HepG2 (cell line): ENCODE measurements around the gene CPSF7. TPM values are rescaled to one million over a fixed set of nuclear protein-coding genes. Genes with fewer than 3 reads are reported as not detected.

Experiments
- ATAC-seq: fragments of 200-7000 bp; cut with Tn5 transposase; 3 replicates; pipeline ENCODE4 v1.9.1; 2020; ENCODE audit warnings: mild to moderate bottlenecking, moderate library complexity
- BruUV-seq: library from RNA; stranded (reverse); fragments of 400-500 nt; replicated peaks from 2 replicates; lab custom pipeline; 2021; lab: Mats Ljungman, UMichigan
- CTCF ChIA-PET: fragments of 300-600 bp; formaldehyde crosslinking; extraction: SDS; loops from one replicate; lab custom pipeline; 2021; ENCODE audit warnings: low total read pairs, inconsistent platforms, low intra/inter-chr PET ratio; lab: Yijun Ruan, JAX
- POLR2A ChIA-PET: fragments of 350-600 bp; sonication (Branson Sonifier 250); formaldehyde crosslinking; loops from one replicate; lab custom pipeline; 2020; ENCODE audit warnings: antibody characterized with exemption, inconsistent platforms; lab: Yijun Ruan, JAX
- DNase-seq: peaks from one replicate; pipeline ENCODE4 v3.0.0-alpha.2; 2015; ENCODE audit warnings: low spot score
- FAIRE-seq: peaks from 3 replicates; lab custom pipeline; 2011; peaks lifted over from hg19 to GRCh38; lab: Jason Lieb, UNC
- H2AFZ ChIP-seq: one replicate; pipeline ENCODE4 v1.6.1; 2011; ENCODE audit warnings: low read length, inconsistent platforms
- H3K27ac ChIP-seq: fragments of 300-600 bp; 3 replicates; pipeline ENCODE4 v1.8.0; 2011; ENCODE audit warnings: mixed run types, mild to moderate bottlenecking, mixed read lengths, low read length, inconsistent platforms; ENCODE audit not compliant: insufficient read depth; ENCODE audit errors: extremely low read length
- H3K27me3 ChIP-seq, 2 experiments: fragments of 200-600 bp in 1 of 2; 2 replicates in 1 of 2; 3 replicates in 1 of 2; pipeline versions ENCODE4 v1.6.0 to v1.8.0; 2011; ENCODE audit warnings: low read length in 2 of 2, mild to moderate bottlenecking in 2 of 2, moderate library complexity in 2 of 2, inconsistent platforms in 1 of 2; ENCODE audit not compliant: insufficient read depth in 2 of 2, control insufficient read depth in 1 of 2
- H3K36me3 ChIP-seq, 2 experiments: fragments of 200-600 bp in 1 of 2; replicated peaks in 1 of 2; 2 replicates in 1 of 2; 3 replicates in 1 of 2; pipeline versions ENCODE4 v1.5.1 to v1.8.0; 2011; ENCODE audit warnings: low read length in 2 of 2, inconsistent platforms in 1 of 2; ENCODE audit not compliant: insufficient read depth in 2 of 2, control insufficient read depth in 1 of 2
- H3K4me1 ChIP-seq: 2 replicates; pipeline ENCODE4 v1.5.1; 2012; ENCODE audit warnings: low read length, inconsistent platforms; ENCODE audit not compliant: insufficient read depth
- H3K4me2 ChIP-seq: 2 replicates; pipeline ENCODE4 v1.6.0; 2011; ENCODE audit warnings: low read depth, low read length, inconsistent platforms
- H3K4me3 ChIP-seq, 3 experiments: fragments of 200-600 bp in 1 of 3; sonication (generic), shearing (Covaris generic) in 1 of 3; replicated peaks in 1 of 3; 2 replicates each; pipeline ENCODE4 v1.5.1; 2011 to 2016; ENCODE audit warnings: low read length in 3 of 3, inconsistent platforms in 2 of 3, low read depth in 2 of 3, mild to moderate bottlenecking in 2 of 3, control low read depth in 1 of 3, mixed read lengths in 1 of 3; ENCODE audit not compliant: insufficient read depth in 1 of 3
- H3K79me2 ChIP-seq: one replicate; pipeline ENCODE4 v1.6.1; 2011; ENCODE audit warnings: low read length, inconsistent platforms; ENCODE audit not compliant: insufficient read depth
- H3K9ac ChIP-seq: 2 replicates; pipeline ENCODE4 v1.6.0; 2011; ENCODE audit warnings: mild to moderate bottlenecking, low read depth, low read length, inconsistent platforms; ENCODE audit not compliant: insufficient read depth
- H3K9me3 ChIP-seq: 2 replicates; pipeline ENCODE4 v1.5.1; 2012; ENCODE audit warnings: mild to moderate bottlenecking, low read length
- H4K20me1 ChIP-seq: 2 replicates; pipeline ENCODE4 v1.6.0; 2011; ENCODE audit warnings: inconsistent platforms, mild to moderate bottlenecking, low read length, moderate library complexity; ENCODE audit not compliant: insufficient read depth
- NCOR1 ChIP-seq: fragments of 200-600 bp; sonication (generic); IDR thresholded peaks from 2 replicates; pipeline ENCODE4 v1.7.0; 2017; ENCODE audit warnings: antibody characterized with exemption, low read length, borderline replicate concordance
- PHF8 ChIP-seq: sonication (generic); formaldehyde crosslinking; IDR thresholded peaks from 2 replicates; pipeline ENCODE4 v1.5.0; 2020; ENCODE audit warnings: missing genetic modification reagents
- PRPF4 ChIP-seq: fragments of 200-400 bp; formaldehyde crosslinking; IDR thresholded peaks from 2 replicates; pipeline ENCODE4 v1.6.1; 2016; ENCODE audit warnings: low read length, low read depth; ENCODE audit not compliant: poor library complexity, severe bottlenecking
- RAD21 ChIP-seq: fragments of 450-650 bp; formaldehyde crosslinking; IDR thresholded peaks from 2 replicates; pipeline ENCODE4 v1.5.0; 2020; ENCODE audit warnings: mild to moderate bottlenecking
- SKI ChIP-seq: fragments of 450-650 bp; IDR thresholded peaks from one replicate; pipeline ENCODE4 v1.6.1; 2018; ENCODE audit warnings: mild to moderate bottlenecking; ENCODE audit not compliant: partially characterized antibody
- WGBS: methylation state at CpG from one replicate; pipeline ENCODE4 v1.1.6; 2017; ENCODE audit warnings: low lambda C conversion rate; 5-methylcytosine and 5-hydroxymethylcytosine counted together
- in situ Hi-C: cut with HindIII; loops from 2 replicates; pipeline ENCODE4 v1.10.0; 2017; ENCODE audit warnings: low pct_unique_long_range_greater_than_20kb; ENCODE audit not compliant: extremely low pct_ligation_motif_present
- intact Hi-C: fragments of 100-400 bp; cut with micrococcal nuclease; formaldehyde crosslinking; loops from one replicate; pipeline ENCODE4 v1.10.0; 2022; ENCODE audit not compliant: unreplicated experiment
- polyA plus RNA-seq, 8 experiments: library from polyadenylated mRNA; depleted of rRNA in 3 of 8; stranded (reverse) in 7 of 8; unstranded in 1 of 8; fragments of >200 nt; fragmentation: Illumina TruSeq in 4 of 8; extraction: Trizol in 4 of 8; gene quantifications; 2 replicates each; pipeline versions ENCODE4 v1.2.1 to v1.2.3, GENCODE V29; 2011 to 2016; ENCODE audit warnings: low read depth in 4 of 8, missing spikeins in 1 of 8, mixed read lengths in 1 of 8; ENCODE audit not compliant: insufficient read depth in 1 of 8
- total RNA-seq, 5 experiments: library from RNA; depleted of rRNA; stranded (reverse); fragments of >200 nt; fragmentation: Illumina TruSeq; extraction: Trizol; gene quantifications; 2 replicates each; pipeline ENCODE4 v1.2.3, GENCODE V29; 2016; ENCODE audit warnings: low read depth in 1 of 5
- TF ChIP-seq, protein P1 (sequence below): IDR thresholded peaks from 2 replicates; pipeline ENCODE4 v1.6.1; 2016; ENCODE audit warnings: control low read depth

Gene CPSF7
- total and polyA plus RNA-seq, 2 of the 13 experiments (the other 11 are each of a cell fraction or from before 2014, with no cell fraction given), result 34.1 to 36.8 TPM

- TF ChIP-seq RAD21 (CRISPR knock-in tag), result peak; percentile 94
- TF ChIP-seq, protein P1, sequence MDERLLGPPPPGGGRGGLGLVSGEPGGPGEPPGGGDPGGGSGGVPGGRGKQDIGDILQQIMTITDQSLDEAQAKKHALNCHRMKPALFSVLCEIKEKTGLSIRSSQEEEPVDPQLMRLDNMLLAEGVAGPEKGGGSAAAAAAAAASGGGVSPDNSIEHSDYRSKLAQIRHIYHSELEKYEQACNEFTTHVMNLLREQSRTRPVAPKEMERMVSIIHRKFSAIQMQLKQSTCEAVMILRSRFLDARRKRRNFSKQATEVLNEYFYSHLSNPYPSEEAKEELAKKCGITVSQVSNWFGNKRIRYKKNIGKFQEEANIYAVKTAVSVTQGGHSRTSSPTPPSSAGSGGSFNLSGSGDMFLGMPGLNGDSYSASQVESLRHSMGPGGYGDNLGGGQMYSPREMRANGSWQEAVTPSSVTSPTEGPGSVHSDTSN (CRISPR knock-in tag), result no peak
Observed at GRCh38 chr11:61477727-61478148, 48.0 kb upstream of the CPSF7 start (continued).

DNA sequence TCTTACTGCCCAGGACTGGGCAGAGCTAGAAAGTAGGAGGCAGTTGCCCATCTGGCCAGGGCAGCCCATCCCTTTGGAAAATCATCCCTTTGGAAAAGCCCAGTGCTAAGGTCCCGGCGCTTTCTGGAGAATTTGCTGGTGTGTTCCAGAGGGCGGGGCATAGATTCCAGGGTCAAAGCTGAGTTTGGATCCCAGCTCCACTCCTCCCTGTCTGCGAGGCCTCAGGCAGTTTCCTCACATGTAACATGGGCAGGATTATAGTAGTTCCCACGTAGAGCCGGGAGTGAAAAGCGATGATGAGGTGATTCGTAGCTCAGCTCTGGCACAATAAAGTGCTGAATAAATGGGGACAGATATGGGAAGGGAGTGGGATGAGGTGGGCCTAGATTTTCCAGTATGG lies 47.4 kb upstream of the CPSF7 start:
- no peak for FAIRE-seq
- BruUV-seq, result no TSS peak
- no peak overlapping the region for H2AFZ ChIP-seq
- H3K36me3 ChIP-seq, result no peaks in the 10 kb centered on the region
- no peak for DNase-seq
- no peaks in the 10 kb centered on the region for H4K20me1 ChIP-seq
- ChIA-PET POLR2A (interaction anchor here (1.0 kb wide), 1 partner anchor 12 kb away, joined by 3 read pairs; no protein-coding TSS in a partner anchor), CTCF (interaction anchor here (0.8 to 5.8 kb wide), 5 partner anchors 38 to 161 kb away, joined by 3 to 87 read pairs (median 5); no protein-coding TSS in a partner anchor)
- WGBS, result 32% methylated on average over 5 of the region's 8 CpGs
- ATAC-seq, result no peak
- H3K4me2 ChIP-seq, result no peak overlapping the region
- in situ Hi-C loops (loop anchor here (5.0 kb wide), 2 partner anchors 40 to 160 kb away; no protein-coding TSS in a partner anchor), intact Hi-C loops (loop anchor here (1.0 to 2.0 kb wide), 3 partner anchors 40 to 162 kb away; no protein-coding TSS in a partner anchor)
- H3K79me2 ChIP-seq, result no peaks in the 10 kb centered on the region
- H3K27me3 ChIP-seq, result peaks cover 2 to 19% of the 10 kb centered on the region in 2 experiments; a peak in 4 of 5 replicates
- H3K9me3 ChIP-seq, result no peaks in the 10 kb centered on the region
- no peak overlapping the region for H3K27ac ChIP-seq
- TF ChIP-seq PRPF4 (no peak), PHF8 (no peak), NCOR1 (no peak), SKI (no peak)
- H3K9ac ChIP-seq, result no peak overlapping the region
- no peak overlapping the region for H3K4me3 ChIP-seq
- H3K4me1 ChIP-seq, result peaks cover 24% of the 10 kb centered on the region
